Activated T-cell treated with anti-CD3 and anti-CD28 coated beads for 4 hours (primary cell): ENCODE measurements around the gene LYSMD4.
A peak's percentile ranks its signal among the peaks of the same experiment; 100 is the strongest.
"Not testable (repeated sequence)": the region's sequence is repeated elsewhere in the genome, so short reads cannot be mapped to it uniquely, and the experiment has no call there.

ENCODE experiments used
- DNase-seq: peaks from one replicate; pipeline ENCODE4 v3.0.0-alpha.2; 2020

The LYSMD4 gene

DNA sequence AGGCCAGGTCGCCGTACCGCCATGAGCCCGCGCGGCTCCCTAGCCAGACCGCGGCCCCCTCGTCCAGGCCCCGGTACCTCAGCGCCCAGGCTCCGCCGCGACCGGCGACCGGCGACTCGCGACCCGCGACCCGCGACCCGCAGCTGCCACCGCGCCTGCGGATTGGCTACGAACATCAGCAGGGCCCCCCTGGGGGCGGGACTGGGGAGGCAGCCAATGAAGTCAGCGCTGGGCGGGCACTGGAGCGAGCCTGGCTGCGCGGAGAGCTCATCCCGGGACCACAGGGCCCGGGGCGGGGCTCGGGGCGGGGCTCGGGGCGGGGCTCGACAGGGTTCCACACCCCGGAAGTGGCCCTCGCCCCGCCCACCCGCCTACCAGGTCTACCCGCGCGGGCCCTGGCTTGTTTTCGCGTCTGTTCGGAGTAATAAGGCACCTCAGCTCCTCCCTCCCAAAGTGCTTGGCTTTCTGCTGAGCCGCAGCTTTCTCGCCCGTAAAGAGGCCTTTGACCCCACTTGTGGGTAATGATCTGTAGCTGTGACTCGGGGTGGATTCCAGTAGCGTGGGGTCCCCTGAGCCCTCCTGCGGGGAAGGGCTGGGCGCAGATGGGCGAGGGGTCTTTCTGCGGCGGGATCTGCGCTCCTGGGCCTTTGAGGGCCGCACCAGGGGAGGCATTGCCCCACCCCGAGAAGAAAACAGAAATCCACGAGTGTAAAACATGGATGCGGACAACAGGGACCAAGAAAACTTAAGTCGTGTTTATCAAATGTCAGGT, at the start of gene LYSMD4:
Gene LYSMD4, minus strand, starts transcription at position 170 of the 772 bp plus-strand sequence. CDS start 1,438 bp downstream, outside the sequence.
- peak; percentile 99 for DNase-seq

DNA sequence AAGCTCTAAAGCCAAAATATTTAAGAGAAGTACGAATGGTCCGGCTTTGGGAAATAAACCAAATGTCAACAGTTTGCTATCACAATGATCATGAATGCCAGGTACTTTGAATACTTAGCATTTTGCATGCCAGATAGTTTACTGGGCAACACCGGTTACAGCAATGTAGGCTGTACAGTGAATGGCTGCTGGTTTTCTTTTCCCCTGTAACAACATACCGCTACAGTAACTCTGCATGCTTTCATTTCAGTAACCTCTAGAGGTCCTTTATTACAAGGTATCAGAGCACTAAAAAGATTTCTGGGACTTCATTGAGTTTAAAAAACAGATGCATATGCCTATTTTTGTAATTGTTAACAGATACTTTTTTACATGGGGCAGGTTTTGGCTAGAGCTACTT, 48.8 kb upstream of the LYSMD4 start:
- not testable (repeated sequence) for DNase-seq

DNA sequence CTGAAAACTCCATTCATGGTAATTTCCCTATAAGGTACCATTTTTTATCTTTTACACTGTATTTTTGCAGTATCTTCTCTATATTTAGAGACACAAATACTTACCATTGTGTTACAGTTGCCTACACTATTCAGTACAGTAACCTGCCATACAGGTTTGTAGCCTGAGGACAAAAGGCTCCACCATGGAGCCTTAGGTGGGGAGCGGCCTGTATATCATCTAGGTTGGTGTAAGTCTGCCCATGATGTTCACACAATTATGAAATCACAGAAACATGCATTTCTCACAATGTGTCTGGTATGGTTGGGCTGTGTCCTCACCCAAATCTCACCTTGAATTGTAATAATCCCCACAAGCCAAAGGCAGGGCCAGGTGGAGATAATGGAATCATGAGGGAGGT, 43.9 kb upstream of the LYSMD4 start:
- no peak for DNase-seq

DNA sequence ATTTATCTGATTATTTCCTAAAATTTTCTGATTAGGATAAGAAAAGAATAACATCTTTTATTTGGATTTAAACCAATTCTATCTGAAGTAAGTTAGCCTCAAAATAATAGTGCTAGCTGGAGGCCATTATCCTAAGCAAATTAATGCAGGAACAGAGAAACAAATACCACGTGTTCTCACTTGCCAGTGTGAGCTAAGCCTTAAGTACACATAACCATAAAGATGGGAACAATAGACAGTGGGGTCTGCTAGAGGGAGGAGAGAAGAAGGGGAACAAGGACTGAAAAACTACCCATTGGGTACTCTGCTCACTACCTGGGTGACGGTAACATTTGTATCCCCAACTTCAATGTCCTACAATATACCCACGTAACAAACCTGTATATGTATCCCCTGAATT, 31.3 kb upstream of the LYSMD4 start:
- no peak for DNase-seq

DNA sequence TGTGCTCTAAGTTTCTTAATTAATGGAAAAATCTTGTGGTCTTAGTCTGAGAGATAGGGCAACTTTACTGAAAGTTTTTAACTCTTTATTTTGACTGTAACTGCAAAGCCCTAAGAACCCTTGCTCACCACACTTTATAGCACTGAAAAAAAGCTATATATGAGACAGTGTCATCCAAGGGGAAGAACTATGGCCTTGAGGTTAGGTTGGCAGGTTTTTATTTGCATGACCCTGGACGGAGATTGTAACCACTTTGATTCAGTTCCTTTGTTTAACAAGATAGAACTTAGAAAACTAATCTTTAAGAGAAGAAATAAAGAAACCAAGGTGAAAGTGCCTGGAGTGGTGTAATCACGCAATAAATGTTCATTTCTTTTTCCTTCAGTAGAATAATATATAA, 30.6 kb upstream of the LYSMD4 start:
- no peak for DNase-seq

DNA sequence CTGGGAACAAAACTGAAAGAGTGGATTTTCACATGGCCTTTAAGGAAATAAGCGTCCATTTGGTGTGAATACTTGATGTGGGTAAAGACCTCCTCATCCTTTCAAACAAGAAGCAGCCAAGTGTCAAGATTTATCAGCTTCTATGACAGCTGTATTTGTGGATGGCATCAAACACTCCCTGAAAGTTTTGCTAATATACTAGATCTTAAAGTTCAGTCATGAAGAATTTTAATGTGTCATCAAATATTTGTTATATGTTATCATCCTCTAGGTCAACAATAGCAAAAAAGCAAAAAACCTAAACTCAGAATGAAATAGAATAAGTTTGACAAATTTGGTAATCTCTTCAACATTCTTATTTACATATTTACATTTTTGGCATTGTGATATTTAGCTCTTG, 29.1 kb upstream of the LYSMD4 start:
- DNase-seq: no peak

DNA sequence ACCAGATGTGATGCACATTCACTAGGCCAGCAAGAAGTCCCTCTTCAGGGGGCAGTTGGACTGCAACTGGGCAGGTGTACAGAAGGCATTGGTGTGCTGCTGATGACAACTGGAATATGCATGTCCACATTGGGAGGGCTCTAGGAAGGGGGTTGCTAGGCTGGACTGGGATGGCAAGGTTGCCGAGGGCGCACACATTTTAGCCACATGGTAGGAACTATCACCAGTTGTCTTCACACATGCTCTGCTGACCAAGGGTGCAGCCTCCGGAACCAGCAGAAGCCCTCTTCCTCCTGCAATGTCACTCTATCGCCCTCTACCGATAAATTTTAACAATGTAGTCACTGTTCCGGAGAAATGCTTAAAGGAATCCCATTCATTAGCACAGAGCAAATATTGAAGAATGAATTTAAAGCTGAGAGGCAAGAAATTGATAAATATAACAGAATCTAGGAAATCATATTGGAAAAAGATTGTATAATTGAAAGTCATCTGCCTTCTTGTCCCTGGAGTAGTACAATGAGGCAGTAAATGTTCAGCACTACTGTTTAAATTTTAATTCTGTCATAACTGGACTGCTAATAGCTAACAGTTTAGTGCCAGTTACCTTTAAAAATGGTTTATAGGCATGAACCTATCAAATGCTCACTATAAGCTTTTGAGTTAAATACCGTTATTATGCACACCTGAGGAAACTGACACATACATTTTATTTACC, 22.6 kb upstream of the LYSMD4 start:
- DNase-seq: no peak

DNA sequence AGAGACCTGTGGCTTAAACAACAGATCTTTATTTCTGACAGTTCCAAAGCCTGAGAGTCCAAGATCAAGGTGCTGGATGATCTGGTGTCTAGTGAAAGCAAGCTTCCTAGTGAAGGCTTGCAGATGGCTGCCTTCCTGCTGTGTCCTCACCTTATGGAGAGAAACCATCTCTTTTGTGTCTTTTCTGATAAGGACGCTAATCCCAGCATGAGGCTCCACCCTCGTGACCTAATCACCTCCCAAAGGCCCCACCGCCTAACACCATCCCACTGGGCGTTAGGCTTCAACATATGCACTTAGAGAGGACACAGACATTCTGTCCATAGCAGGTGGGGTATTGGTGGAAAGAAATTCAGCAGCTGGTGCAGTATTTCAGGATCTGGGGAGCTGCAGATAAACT, 19.8 kb upstream of the LYSMD4 start:
- no peak for DNase-seq

DNA sequence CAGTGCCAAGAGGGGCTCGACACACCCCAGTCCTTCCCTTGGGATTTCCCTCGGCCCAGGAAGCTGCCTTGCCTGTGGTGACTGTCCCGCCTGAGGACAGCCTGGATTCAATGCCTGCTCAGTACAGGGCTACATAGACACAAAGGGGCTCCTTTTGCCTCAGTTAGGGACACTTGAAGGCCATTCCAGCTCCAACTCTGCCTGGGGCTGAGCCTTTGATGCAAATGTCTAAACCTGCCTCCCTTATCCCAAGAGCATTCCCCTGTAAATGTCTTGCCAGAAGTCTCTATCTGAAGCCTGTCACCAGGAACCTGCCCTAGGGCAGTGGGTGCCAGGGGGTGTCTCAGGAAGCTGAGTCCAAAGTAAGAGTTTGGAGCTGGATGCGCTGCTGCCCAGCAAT, 19.3 kb upstream of the LYSMD4 start:
- no peak for DNase-seq

DNA sequence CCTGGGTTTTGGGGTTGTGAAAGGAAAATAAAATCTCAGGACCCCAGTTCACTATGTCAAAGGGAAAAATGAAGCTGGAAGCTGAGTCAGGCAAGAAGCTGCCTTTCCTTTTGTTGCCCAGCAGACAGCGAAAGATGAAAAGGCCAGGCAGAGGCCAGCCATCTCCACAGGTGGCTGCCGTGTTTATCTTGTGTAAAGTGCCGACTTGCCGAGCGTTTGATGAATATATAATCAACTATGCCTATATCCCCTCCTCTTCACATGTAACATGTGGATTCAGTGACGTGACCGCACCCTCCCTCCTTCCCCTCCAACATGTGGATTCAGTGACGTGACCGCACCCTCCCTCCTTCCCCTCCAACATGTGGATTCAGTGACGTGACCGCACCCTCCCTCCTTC, 17.1 kb upstream of the LYSMD4 start:
- DNase-seq: not testable (repeated sequence)

DNA sequence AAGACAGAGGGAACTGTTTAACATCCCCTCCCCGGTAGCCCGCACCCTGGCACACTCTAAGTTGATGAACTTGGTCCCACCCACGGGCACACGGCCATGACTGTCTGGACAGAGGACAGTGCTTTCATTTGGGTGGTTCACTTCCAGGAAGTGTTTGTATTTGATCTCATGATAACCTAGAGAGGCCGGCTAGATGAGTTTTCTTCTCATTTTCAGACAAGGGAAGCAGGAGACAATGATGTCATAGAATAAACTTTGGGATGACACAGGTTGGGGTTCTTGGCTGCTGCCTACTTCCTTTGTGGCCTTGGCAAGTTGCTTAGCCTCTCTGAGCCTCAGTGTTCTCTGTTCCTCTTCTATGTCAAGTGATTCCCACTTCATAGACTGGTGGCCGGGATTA, 16.1 kb upstream of the LYSMD4 start:
- no peak for DNase-seq

DNA sequence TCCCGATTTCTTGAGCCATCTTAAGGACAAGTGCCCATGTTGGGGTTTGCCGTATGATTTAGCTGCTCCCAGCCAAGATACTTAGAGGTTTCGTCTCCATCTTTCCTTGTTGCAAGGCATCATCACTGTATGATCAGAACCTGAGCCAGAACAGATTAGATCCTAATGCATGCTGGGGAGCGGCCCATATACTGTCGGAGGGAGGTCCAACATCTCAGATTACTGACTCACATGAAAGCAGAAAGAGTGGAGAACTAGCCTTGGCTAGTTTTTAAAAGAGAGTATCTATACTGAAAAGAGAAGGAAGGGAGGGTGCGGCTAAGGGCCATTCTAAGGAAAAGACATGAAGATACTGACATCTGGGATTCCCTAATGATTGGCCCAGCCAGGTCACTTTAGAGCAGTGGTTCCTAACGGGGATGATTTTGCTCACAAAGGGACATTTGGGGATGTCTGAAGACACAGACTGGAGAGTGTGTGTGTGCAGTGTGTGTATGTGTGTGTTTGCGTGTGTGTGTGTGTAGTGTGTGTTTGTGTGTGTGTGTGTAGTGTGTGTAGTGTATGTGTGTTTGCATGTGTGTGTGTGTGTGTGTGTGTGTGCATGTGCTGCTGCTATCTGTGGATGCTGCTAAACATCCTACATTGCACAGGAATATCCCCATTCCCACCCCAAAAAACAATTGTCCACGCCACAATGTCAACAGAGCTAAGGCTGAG, 12.3 kb upstream of the LYSMD4 start:
- no peak for DNase-seq

DNA sequence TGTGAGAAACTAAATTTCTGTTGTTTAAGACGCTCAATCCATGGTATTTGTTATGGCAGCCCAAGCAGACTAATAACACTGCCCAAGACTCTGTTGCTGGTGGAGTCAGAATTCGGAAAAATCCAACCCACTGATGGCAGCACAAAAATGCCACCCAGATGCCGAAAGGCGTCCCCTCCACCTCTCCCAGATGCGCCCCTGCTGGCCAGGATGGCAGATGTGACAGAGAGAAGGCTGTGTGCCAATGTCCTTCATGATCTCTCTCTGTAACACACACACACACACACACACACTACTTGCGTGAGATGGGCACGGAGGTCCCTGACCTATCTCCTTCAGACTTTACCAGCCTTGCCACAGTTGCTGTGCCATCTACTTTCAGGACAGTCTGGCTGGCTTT, 10.9 kb upstream of the LYSMD4 start:
- DNase-seq: no peak

DNA sequence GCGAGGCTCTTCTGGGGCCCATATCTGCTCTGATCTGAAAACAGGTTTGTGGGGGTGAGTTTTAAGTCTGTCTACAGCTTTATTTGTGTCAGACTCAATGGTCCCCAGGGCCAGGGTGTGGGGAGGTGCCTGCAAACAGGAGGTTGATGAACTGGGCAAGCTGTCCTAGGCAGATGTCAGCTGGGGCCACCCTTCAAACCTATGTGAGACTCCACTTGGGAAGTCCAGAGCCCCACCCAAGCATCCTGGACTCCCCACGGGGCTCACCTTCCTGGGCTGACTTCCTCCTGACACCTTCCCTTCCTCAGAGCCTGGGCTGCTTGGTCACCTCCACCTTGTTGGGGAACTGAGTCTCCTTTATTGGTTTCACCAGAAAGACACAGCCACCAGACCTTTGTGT, 8.6 kb upstream of the LYSMD4 start:
- no peak for DNase-seq

DNA sequence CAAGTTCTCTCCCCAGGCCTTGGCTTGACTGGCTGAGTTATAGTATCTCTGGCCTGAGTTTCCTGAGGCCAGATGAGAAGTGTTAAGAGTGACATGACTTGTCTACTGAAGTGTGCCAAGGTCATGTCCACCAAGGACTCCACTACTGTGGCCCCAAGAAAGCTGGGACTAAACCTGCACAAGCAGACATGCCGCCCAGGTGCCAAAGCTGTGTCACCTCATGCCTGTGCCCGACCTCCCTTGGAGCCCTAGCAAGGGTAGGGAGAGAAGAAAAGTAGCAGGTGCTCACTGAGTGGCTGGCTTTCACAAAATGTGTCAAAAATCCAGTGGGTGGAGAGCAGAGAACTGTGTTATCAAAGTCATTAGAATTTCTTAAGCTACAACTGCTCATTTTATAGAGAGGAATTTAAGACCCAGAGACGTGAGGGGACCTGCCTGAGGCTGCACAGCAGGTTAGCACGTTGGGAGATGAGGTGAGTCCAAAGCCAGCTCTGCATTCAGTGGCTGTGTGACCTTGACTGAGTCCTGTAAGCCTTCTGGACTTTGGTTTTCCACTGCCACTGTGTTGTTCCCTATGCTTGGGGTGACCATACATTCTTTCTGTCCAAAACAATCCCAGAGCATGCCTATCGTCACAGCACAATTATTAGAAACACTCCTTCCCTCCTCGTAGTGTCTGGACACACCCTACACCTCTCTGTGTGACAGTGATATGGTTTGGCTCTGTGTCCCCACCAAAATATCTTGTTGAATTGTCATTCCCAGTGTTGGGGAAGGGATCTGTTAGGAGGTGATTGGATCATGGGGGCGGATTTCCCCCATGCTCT, 5.0 kb upstream of the LYSMD4 start:
- DNase-seq: no peak

DNA sequence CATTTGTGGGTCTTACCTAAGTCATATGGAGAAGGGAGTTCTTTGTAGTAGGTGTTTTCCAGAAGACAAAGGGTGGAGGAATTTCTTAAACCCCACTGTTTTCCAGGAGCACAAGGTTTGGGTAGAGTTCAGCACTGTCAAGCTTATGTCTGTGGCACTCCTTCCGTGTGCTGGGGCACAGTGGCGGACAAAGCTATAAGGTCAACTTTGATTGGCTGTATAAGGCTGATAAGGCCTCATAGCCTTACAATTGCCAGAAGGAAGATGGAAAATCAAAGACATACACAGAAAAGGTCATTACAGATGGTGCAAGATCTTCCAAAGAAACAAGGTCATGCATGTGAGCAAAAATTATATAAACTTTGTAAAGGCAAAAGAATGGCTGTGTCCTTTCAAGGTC, 3.5 kb upstream of the LYSMD4 start:
- DNase-seq: no peak

DNA sequence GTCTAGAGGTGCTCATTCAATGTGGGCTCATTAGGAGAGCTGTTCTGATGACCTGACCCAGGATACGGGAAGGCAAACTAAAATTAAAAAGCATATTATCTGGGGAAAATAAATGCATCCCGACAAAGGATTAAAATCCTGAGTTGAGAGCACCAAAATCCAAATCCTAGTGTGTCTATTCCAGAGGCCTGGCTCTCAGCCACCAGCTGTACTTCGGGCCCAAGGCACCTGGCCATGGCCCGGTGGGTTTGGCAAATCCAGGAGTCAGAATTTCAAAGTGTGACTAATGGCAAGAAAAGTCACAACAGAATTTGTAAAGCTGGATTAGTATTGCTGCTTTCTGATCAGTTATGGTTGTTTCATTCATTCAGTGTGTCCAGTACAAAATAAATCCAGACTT, 2.6 kb upstream of the LYSMD4 start:
- no peak for DNase-seq

DNA sequence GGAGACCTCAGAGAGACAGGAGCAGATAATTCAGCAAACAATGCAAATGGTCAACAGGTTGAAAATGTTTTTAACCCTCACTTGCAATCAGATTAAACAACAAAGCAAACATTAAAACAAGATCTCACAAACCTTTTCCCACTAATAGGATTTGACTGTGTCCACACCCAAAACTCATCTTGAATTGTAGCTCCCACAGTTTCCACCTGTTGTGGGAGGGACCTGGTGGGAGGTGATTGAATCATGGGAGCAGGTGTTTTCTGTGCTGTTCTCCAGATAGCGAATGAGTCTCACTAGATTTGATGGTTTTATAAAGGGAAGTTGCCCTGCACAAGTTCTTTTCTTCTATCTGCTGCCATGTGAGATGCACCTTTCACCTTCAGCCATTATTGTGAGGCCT, 1.3 kb upstream of the LYSMD4 start:
- DNase-seq: no peak

DNA sequence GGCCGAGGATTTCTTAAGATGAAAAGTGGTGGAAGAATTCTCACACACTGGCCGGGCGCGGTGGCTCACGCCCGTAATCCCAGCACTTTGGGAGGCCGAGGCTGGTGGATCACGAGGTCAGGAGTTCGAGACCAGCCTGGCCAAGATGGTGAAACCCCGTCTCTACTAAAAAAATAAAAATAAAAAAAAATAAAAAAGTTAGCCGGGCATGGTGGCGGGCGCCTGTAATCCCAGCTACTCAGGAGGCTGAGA, 729 bp upstream of the LYSMD4 start:
- not testable (repeated sequence) for DNase-seq

DNA sequence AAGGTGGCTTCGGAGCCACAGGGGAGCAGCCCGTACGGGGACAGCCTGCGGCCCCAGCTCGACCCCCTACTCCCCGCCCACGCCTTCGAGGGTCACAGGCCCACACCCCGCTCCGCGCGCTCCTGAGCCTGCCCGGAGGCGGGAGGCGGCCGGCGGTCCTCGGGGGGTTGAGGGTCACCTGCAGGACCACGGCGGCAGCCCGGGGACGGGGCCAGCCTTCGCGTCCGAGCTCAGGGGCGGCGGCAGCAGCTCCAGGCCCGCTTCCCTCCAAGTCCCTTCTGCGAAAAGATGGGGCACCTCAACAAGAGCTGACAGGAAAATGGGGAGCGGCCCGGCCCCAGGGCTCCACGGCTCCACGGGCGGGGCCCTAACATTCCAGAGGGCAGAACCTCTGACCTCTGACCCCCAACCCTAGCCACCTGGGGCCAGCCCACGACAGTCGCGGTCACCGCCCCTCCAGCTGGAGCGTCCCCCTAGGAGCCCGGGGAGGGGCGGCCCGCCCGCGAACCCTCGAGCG, 428 bp downstream of the LYSMD4 start:
- DNase-seq: no peak

DNA sequence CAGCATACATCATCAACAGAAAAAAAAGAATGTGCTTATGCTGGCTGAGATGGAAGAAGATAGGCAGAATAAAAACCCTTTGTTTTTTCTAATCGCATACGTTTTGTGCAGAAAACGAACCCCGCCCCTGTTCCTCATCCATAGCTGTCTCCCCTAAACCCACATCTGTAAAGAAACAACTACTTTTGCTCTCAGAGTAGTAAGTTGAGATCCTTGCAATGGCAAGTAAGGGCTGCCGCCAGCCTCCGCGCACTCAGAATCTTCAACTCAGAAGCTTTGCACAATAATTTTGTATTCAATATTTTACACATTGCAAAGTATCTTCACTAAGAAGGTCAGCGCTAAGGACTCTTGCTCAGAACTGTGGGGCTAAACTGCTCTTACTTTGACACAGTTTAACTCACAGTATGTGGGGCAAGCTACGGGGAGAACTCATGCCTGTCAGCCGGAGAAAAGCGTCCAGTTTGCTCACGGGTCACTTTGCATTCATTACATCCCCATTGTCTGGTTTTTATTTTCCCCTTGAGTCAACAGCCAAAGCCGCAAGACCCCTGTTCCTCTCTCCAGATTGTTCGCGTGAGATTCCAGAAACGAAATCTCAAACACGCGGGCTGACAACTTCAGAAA, 1.0 kb downstream of the LYSMD4 start:
- no peak for DNase-seq

DNA sequence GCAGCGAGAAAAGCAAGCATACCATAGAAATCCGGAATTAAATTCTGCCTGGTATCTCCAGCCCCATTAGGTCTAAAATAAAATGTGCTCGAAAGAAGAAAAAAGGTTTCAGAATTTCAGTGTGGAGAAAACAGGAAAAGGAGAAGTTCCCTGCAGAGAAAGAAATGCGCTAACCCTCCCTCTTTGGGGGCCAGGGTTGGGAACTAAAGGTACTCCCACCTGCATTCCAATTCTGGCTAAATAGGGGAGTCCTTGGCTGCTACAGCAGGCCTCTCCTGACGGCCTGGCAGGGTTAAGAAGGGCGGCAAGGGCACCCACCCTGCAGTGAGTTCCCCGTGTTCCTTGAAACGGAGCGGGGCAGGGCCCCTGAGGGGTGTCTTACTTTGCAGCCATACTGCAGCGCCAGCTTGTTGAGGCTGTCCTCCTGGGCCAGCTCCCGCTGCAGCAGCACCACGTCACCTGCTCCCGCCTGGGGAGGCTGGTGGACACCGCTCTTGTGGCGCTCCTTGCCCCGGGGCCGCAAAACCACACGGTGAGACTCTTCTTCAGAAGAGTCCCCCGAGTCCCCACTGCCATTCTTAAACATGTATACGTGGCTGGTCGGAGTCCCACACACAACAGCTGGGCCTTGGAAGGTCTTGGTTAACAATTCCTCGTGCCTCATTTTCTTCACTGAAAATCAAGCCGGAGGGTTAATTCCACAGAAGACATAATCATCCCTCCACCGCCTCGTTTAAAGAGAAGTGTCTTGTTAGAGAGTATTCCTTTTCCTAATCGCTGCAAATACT, 1.7 kb downstream of the LYSMD4 start:
- DNase-seq: no peak
